Stimulated activated naive B cell treated with anti-CD40 and anti-IgM and Interleukin-4, amounts not matched to agents 10 μg/mL and 1 μg/mL and 100 μg/mL, for 72 hours (primary cell): ENCODE results near the gene GRIN2D.
"Not testable (repeated sequence)": the region's sequence is repeated elsewhere in the genome, so short reads cannot be mapped to it uniquely, and the experiment has no call there.

Experiments
- ATAC-seq, 2 donors: fragments of 150-1000 bp; cut with Tn5 transposase; replicated peaks; 2 replicates each; pipeline ENCODE4 v1.10.0; 2021; ENCODE audit warnings: moderate library complexity in 1 of 2
- DNase-seq: peaks from one replicate; pipeline ENCODE4 v3.0.0; 2021
- H3K27ac Mint-ChIP-seq: one replicate; pipeline ENCODE4 v1.8.0; 2022; ENCODE audit warnings: mild to moderate bottlenecking, mixed read lengths
- H3K27me3 Mint-ChIP-seq, 2 donors: one replicate each; pipeline ENCODE4 v1.8.0; 2022; ENCODE audit warnings: mixed read lengths in 2 of 2
- H3K36me3 Mint-ChIP-seq, 2 donors: one replicate each; pipeline ENCODE4 v1.8.0; 2022; ENCODE audit warnings: mixed read lengths in 2 of 2, mild to moderate bottlenecking in 1 of 2
- H3K4me1 Mint-ChIP-seq, 2 donors: one replicate each; pipeline ENCODE4 v1.8.0; 2022; ENCODE audit warnings: mixed read lengths in 2 of 2, mild to moderate bottlenecking in 1 of 2
- H3K4me3 Mint-ChIP-seq, 2 donors: one replicate each; pipeline ENCODE4 v1.8.0; 2022; ENCODE audit warnings: mild to moderate bottlenecking in 2 of 2, mixed read lengths in 2 of 2, moderate library complexity in 1 of 2
- H3K9me3 Mint-ChIP-seq, 2 donors: one replicate each; pipeline ENCODE4 v1.8.0; 2022; ENCODE audit warnings: mixed read lengths in 2 of 2, mild to moderate bottlenecking in 1 of 2

Gene GRIN2D

DNA sequence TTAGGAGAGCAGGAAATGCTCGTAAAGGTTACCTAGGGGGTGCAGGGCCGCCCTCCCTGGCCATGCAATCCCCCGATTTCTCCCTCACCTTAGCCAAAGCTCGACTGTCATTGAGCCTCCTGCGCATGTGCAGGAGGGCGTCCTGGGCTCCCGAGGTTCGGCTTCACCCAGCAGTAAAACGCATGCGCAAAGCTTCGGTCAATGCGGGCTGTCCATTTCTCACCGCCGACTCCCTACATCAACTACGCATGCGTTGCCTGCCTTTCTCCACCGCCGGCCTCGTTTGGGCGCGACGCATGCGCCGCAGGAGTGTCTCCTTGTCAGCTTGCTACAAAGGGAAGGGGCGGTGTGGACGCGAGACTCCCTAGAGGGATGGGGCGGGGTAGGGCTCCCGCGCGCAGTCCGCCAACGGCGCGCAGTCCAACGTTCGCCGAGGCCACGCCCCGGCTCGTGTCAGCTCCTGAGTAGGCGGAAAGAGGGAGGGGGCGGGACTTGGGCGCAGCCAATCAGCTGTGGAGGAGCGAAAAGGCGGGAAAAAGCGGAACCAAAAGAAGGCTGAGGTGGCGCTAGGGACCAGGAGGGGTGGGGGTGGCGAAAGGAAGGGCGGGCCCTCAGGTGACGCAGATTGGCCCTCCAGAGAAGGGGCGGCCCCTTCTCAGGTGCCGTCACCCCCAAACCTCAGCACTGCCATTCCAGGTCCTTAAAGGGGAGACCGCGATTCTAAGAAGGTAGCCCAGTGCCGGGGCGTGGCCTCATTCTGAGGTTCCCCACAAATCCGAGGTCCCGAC, 29.5 kb upstream of the GRIN2D start, which contains the start of the genes SYNGR4 and TMEM143:
TSS of gene SYNGR4 (plus strand) at position 558 of the 788 bp plus-strand sequence. CDS start 1,476 bp downstream, outside the sequence.
TSS of gene TMEM143 (minus strand) at position 131 of the 788 bp plus-strand sequence. CDS start at position 111, 20 bp downstream.
- Mint-ChIP-seq H3K36me3 (peaks cover 3 to 8% of the 10 kb centered on the region in 2 donors), H3K4me3 (peak within 1 kb of the TSS; percentile 86 to 92), H3K4me1 (peaks cover 12 to 29% of the 10 kb centered on the region in 2 donors), H3K27me3 (no peaks in the 10 kb centered on the region), H3K27ac (peak within 1 kb of the TSS; percentile 95), H3K9me3 (no peaks in the 10 kb centered on the region)
- peak; percentile 83 to 91 for ATAC-seq
- peak; percentile 99 for DNase-seq

GRCh38 chr19:48364598-48365348, 28.7 kb upstream of the GRIN2D start:
- DNase-seq (no peak), ATAC-seq (no peak)
- no peaks in the 10 kb centered on the region for H3K9me3 Mint-ChIP-seq
- peak overlapping the region; percentile 86 to 92 for H3K4me3 Mint-ChIP-seq
- peaks cover 0 to under 1% of the 10 kb centered on the region in 2 donors for H3K36me3 Mint-ChIP-seq
- no peaks in the 10 kb centered on the region for H3K27me3 Mint-ChIP-seq
- H3K4me1 Mint-ChIP-seq, result peaks cover 12 to 29% of the 10 kb centered on the region in 2 donors
- peak overlapping the region; percentile 95 for H3K27ac Mint-ChIP-seq

GRCh38 chr19:48365602-48366001, 27.9 kb upstream of the GRIN2D start:
- DNase-seq, result no peak
- peak overlapping the region in 1 of 2 donors; percentile 92 for H3K4me3 Mint-ChIP-seq

DNA sequence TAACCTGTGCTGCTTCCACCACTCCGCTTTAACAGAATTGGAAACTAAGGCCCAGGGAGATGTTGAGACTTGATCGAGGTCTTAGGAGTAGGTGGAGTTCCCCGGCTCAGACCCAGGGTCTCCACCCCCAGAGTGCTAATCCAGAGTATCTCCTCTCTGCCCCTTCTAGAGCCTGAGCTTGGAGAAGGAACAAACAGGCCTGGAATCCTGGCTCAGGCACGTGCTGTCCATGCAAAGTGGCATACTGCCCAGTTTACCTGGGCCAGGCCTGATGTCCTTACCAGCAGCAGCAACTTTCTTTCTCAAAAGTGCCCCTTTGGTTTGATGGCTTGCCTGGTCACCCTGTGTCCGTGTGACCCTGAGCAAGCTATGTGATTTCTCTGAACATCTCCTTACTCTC, 25.6 kb upstream of the GRIN2D start:
- ATAC-seq (no peak), DNase-seq (no peak)
- H3K9me3 Mint-ChIP-seq, result no peaks in the 10 kb centered on the region

More at GRCh38 chr19:48365602-48366001, 27.9 kb upstream of the GRIN2D start:
- Mint-ChIP-seq H3K9me3 (no peaks in the 10 kb centered on the region), H3K36me3 (no peaks in the 10 kb centered on the region), H3K4me1 (peaks cover 12 to 29% of the 10 kb centered on the region in 2 donors), H3K27ac (peak overlapping the region; percentile 95), H3K27me3 (no peaks in the 10 kb centered on the region)
- ATAC-seq, result no peak

GRCh38 chr19:48368936-48369335, 24.5 kb upstream of the GRIN2D start:
- H3K4me1 Mint-ChIP-seq, result peaks cover 6 to 15% of the 10 kb centered on the region in 2 donors
- H3K4me3 Mint-ChIP-seq, result no peak overlapping the region
- no peaks in the 10 kb centered on the region for H3K36me3 Mint-ChIP-seq
- DNase-seq (no peak), ATAC-seq (no peak)
- no peak overlapping the region for H3K27ac Mint-ChIP-seq
- H3K9me3 Mint-ChIP-seq, result no peaks in the 10 kb centered on the region
- peaks cover 6 to 11% of the 10 kb centered on the region in 2 donors for H3K27me3 Mint-ChIP-seq

More for the DNA sequence above, 25.6 kb upstream of the GRIN2D start:
- no peaks in the 10 kb centered on the region for H3K36me3 Mint-ChIP-seq
- no peak overlapping the region for H3K4me3 Mint-ChIP-seq
- peaks cover 10 to 25% of the 10 kb centered on the region in 2 donors for H3K4me1 Mint-ChIP-seq
- H3K27ac Mint-ChIP-seq, result no peak overlapping the region
- peaks cover under 1 to 3% of the 10 kb centered on the region in 2 donors for H3K27me3 Mint-ChIP-seq

- no peak for ATAC-seq
- Mint-ChIP-seq H3K4me1 (no peaks in the 10 kb centered on the region), H3K4me3 (no peak overlapping the region), H3K27me3 (peaks cover 6 to 11% of the 10 kb centered on the region in 2 donors), H3K27ac (no peak overlapping the region), H3K9me3 (no peaks in the 10 kb centered on the region), H3K36me3 (no peaks in the 10 kb centered on the region)
- DNase-seq, result no peak
These were observed 22.5 kb upstream of the GRIN2D start for GRCh38 chr19:48370955-48371354.

DNA sequence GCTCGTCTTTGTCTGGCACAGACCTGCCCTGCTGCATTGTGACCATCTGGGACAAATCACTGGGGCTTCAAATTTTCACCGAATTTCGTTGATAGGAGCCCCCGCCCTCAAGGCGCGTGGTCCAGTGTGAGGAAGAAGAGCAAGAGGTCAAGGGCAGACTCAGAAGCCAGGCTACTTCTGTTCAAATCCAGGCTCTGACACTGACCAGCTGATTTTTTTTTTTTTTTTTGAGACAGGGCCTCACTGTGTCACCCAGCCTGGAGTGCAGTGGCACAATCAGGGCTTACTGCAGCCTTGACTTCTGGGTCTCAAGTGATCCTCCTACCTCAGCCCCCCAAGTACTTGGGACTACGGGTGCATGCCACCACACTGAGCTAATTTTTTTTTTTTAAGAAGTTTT, 22.1 kb upstream of the GRIN2D start:
- Mint-ChIP-seq H3K9me3 (no peaks in the 10 kb centered on the region), H3K36me3 (no peaks in the 10 kb centered on the region), H3K4me3 (no peak overlapping the region), H3K27me3 (peaks cover 6 to 11% of the 10 kb centered on the region in 2 donors), H3K4me1 (no peaks in the 10 kb centered on the region), H3K27ac (no peak overlapping the region)
- DNase-seq (no peak), ATAC-seq (no peak)

DNA sequence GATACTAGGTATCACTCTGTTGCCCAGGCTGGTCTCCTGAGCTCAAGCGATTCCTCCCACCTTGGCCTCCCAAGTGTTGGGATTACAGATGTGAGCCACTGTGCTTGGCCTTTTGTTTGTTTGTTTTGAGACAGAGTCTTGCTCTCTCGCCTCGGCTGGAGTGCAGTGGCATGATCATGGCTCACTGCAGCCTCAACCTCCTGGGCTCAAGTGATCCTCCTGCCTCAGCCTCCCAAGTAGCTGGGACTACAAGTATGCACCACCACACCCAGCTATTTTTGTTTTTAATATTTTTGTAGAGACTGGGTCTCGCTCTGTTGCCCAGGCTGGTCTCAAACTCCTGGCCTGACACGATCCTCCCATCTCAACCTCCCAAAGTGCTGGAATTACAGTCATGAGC, 21.7 kb upstream of the GRIN2D start:
- not testable (repeated sequence) for H3K4me1 Mint-ChIP-seq, H3K9me3 Mint-ChIP-seq, ATAC-seq, H3K4me3 Mint-ChIP-seq, H3K36me3 Mint-ChIP-seq, DNase-seq, H3K27ac Mint-ChIP-seq
- H3K27me3 Mint-ChIP-seq, result peaks cover 6 to 11% of the 10 kb centered on the region in 2 donors

GRCh38 chr19:48372904-48373303, 20.6 kb upstream of the GRIN2D start:
- no peaks in the 10 kb centered on the region for H3K4me1 Mint-ChIP-seq
- H3K4me3 Mint-ChIP-seq, result no peak overlapping the region
- H3K27me3 Mint-ChIP-seq, result peaks cover 6 to 11% of the 10 kb centered on the region in 2 donors
- DNase-seq (no peak), ATAC-seq (no peak)
- no peaks in the 10 kb centered on the region for H3K9me3 Mint-ChIP-seq
- no peaks in the 10 kb centered on the region for H3K36me3 Mint-ChIP-seq
- H3K27ac Mint-ChIP-seq, result peak overlapping the region; percentile 66

DNA sequence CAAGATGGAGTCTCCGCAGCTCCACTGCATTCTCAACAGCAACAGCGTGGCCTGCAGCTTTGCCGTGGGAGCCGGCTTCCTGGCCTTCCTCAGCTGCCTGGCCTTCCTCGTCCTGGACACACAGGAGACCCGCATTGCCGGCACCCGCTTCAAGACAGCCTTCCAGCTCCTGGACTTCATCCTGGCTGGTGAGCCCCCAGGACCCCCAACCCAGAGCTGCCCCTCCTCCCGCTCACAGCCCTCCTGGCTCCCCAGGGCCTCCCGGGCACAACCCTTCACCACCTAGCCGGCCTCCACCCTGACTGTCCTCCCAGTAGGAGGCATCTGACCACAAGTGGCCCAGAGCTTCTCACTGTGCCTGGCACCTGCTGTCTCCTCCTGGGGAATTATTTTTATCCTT, 19.9 kb upstream of the GRIN2D start:
- H3K9me3 Mint-ChIP-seq, result no peaks in the 10 kb centered on the region
- H3K4me1 Mint-ChIP-seq, result no peaks in the 10 kb centered on the region
- no peak overlapping the region for H3K27ac Mint-ChIP-seq
- H3K27me3 Mint-ChIP-seq, result peaks cover 6 to 11% of the 10 kb centered on the region in 2 donors
- no peak overlapping the region for H3K4me3 Mint-ChIP-seq
- ATAC-seq (no peak), DNase-seq (no peak)
- H3K36me3 Mint-ChIP-seq, result no peaks in the 10 kb centered on the region

DNA sequence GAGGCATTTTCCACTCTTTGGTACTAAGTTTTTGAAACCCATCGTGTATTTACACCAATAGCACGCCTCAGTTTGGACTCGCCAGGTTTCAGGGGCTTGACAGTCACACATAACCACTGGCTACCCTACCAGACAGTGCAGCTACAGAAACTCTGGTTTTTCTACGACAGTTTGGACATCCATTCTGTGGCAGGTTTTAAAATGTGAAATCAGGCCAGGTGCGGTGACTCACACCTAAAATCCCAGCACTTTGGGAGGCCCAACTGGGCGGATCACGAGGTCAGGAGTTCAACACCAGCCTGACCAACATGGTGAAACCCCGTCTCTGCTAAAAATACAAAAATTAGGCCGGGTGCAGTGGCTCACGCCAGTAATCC, 15.3 kb upstream of the GRIN2D start:
- no peak overlapping the region for H3K4me3 Mint-ChIP-seq
- peaks cover 3 to 14% of the 10 kb centered on the region in 2 donors for H3K36me3 Mint-ChIP-seq
- no peaks in the 10 kb centered on the region for H3K9me3 Mint-ChIP-seq
- peaks cover 0 to 4% of the 10 kb centered on the region in 2 donors for H3K4me1 Mint-ChIP-seq
- no peak overlapping the region for H3K27ac Mint-ChIP-seq
- peaks cover 2 to 5% of the 10 kb centered on the region in 2 donors for H3K27me3 Mint-ChIP-seq
- DNase-seq (no peak), ATAC-seq (no peak)

DNA sequence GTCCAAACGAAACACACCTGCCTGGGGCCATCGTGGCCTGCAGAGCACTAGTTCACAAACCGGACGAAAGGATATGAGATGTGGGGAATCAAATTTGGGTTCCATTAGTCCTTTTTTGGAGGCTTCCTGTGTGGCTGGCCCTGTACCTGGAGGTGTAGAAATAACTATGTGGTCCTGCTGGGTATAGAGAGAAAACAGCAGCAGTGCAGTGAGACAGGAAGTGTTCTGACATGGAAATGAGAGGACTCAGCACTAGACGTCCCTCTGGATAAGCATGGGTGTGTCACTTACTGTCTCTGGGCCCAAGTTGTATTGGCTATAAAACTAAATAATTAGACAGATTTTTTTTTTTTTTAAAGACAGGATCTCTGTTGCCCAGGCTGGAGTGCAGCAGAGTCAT, 14.4 kb upstream of the GRIN2D start:
- H3K27ac Mint-ChIP-seq, result no peak overlapping the region
- H3K4me1 Mint-ChIP-seq, result peaks cover 0 to 4% of the 10 kb centered on the region in 2 donors
- no peak overlapping the region for H3K4me3 Mint-ChIP-seq
- no peaks in the 10 kb centered on the region for H3K9me3 Mint-ChIP-seq
- H3K27me3 Mint-ChIP-seq, result no peaks in the 10 kb centered on the region
- H3K36me3 Mint-ChIP-seq, result peaks cover 9 to 21% of the 10 kb centered on the region in 2 donors
- no peak for ATAC-seq
- DNase-seq, result no peak

- Mint-ChIP-seq H3K27me3 (no peaks in the 10 kb centered on the region), H3K4me3 (no peak overlapping the region), H3K4me1 (peaks cover 0 to 4% of the 10 kb centered on the region in 2 donors), H3K27ac (no peak overlapping the region), H3K9me3 (no peaks in the 10 kb centered on the region), H3K36me3 (peaks cover 20 to 34% of the 10 kb centered on the region in 2 donors)
- no peak for ATAC-seq
- no peak for DNase-seq
These were observed 12.1 kb upstream of the GRIN2D start for GRCh38 chr19:48381178-48381950.

DNA sequence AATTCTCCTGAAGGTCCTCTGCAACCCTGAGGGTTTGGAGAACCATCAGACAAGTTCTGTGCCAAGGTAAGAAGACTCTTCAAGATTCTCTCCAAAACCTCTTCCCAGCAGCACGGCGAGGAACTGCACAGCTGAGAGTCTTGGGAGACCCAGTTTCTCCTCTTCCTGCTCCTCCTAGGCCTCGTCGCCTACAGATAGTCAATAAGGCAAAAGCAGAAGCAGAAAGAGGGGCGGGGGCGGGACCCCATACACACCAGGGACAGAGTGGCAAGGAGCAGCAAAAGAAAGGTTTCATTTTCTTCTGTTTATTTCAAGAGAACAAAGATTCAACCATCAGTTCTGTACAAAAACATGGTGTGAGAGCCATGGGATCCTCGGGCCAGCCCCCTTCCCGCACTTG, 11.2 kb upstream of the GRIN2D start:
- ATAC-seq, result no peak
- H3K4me1 Mint-ChIP-seq, result peaks cover 0 to 4% of the 10 kb centered on the region in 2 donors
- H3K27me3 Mint-ChIP-seq, result no peaks in the 10 kb centered on the region
- no peak overlapping the region for H3K4me3 Mint-ChIP-seq
- peak overlapping the region; percentile 25 for H3K27ac Mint-ChIP-seq
- no peak for DNase-seq
- no peaks in the 10 kb centered on the region for H3K9me3 Mint-ChIP-seq
- H3K36me3 Mint-ChIP-seq, result peaks cover 20 to 38% of the 10 kb centered on the region in 2 donors
